SKM-1 treated with dmso at 0.1 percent for 144 hours (cell line): ENCODE results near the gene ALKBH4.
"Not testable (repeated sequence)": the region's sequence is repeated elsewhere in the genome, so short reads cannot be mapped to it uniquely, and the experiment has no call there.

Experiments used
- DNase-seq: peaks from one replicate; lab custom pipeline; 2025; ENCODE audit not compliant: unreplicated experiment; lab: John Stamatoyannopoulos, UW

The ALKBH4 gene

DNA sequence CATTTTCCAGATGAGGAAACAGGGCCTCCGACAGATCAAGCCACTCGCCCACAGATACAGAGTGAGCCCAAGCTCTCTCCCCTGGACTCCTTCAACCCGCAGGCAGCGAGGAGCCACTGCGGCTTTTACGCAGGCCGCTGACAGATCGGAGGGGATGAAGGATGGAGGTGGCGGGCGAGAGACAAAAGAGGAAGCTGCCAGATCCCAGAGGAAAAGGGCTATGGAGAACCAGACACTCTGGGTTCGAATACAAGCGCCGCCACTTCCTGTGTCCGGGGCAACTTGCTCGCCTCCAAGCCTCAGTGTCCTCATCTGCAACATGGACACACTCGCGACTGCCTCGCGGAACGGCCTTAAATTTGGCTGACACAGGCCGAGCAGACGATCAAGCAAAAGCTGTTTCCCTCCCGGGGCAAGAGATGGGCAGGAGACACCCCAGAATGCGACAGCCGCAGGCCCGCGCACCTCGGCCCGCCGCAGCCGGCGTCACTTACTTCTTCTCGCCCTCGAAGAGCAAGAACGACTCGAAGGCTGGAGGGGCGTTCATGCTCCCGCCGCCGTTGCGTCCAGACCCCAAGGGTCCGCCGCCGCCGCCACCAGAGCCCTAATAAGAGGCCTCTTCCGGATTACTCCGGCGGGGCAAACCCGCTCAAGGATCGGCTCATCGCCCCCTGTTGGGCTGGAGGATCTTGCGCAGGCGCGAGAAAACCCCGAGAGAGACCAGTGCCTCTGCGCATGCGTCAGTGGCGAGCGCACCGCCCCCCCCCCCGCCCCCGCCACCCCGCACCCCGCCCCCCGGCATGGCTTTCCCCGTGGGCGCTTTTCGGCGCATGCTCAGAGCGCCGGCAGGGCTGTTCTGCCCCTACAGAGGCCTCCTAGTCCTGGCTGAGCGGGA lies 13.9 kb upstream of the ALKBH4 start, which contains the start of gene POLR2J:
TSS of gene POLR2J (minus strand) at position 609 of the 895 bp plus-strand sequence. CDS start at position 547, 62 bp downstream.
- DNase-seq, result not testable (repeated sequence)

- DNase-seq, result not testable (repeated sequence)
Measured at GRCh38 chr7:102474736-102475435, 10.2 kb upstream of the ALKBH4 start.

DNA sequence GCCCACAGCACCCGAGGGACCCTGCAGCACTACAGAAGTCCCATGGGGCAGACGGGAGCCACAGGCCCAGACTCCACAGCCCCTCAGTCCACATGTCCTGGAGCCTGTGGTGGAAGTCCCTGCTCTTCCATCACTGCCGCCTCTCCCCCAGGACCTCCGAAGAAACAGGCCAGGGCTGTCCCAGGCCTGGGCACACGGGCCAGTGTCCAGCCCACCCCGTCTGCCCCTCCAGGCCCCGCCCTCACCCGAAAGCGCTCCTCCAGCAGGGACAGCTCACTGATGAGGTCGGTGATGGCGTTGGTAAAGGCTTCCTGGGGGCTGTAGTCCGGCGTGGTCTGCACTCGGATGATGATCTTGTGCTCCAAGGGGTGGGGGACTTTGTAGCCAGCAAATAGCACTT lies 9.5 kb upstream of the ALKBH4 start:
- DNase-seq, result not testable (repeated sequence)

DNA sequence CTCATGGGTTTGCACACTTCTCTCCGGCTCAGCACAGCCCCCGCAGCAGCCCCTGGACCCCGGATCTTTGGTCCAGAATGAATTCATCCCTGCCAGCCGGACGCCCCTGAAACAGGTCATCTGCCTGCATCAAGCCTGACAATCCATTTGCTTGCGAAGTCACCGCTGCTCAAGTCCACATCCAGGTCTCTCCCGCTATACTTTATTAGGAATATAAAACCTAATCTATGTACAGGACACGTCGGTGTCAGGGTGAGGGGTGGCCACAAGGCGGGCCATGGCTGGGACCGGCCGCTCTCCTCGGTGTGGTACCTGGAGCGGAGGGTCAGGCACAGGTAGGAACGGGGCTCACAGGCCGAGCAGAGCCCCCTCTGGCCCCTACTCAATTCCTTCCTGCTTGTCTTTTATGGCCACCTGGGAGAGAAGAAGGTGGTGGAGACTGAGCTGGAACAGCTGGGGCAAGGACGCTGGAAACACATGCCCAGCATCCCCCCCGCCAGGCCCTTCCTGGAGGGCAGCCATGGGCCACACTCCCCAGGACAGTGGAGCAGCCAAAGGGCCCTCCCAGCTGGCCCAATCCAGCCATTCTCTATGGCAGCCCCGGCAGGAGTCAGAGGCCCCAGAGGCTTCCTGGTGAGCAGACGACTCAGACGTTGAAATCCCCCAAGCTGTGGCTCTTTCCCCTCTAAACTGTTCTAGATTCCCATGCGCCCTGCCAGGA lies 8.8 kb upstream of the ALKBH4 start:
- no peak for DNase-seq

GRCh38 chr7:102472126-102473041 lies 7.7 kb upstream of the ALKBH4 start:
- no peak for DNase-seq

DNA sequence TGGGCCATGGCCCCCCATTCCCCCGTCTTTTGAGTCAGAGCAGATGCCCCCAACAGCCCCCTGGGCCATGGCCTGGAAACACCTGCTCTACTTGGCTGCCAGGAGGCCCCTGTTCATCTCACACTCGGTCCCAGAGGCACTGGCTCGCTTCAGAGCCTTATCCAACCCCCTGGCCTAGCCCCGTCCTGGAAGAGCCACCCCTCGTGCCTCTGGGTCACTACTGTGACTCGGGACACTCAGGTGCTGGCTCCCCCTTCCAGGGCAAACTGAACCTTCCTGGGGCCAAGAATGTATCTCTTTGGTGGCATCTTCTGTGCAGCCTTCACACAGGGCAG lies 7.1 kb upstream of the ALKBH4 start:
- no peak for DNase-seq

DNA sequence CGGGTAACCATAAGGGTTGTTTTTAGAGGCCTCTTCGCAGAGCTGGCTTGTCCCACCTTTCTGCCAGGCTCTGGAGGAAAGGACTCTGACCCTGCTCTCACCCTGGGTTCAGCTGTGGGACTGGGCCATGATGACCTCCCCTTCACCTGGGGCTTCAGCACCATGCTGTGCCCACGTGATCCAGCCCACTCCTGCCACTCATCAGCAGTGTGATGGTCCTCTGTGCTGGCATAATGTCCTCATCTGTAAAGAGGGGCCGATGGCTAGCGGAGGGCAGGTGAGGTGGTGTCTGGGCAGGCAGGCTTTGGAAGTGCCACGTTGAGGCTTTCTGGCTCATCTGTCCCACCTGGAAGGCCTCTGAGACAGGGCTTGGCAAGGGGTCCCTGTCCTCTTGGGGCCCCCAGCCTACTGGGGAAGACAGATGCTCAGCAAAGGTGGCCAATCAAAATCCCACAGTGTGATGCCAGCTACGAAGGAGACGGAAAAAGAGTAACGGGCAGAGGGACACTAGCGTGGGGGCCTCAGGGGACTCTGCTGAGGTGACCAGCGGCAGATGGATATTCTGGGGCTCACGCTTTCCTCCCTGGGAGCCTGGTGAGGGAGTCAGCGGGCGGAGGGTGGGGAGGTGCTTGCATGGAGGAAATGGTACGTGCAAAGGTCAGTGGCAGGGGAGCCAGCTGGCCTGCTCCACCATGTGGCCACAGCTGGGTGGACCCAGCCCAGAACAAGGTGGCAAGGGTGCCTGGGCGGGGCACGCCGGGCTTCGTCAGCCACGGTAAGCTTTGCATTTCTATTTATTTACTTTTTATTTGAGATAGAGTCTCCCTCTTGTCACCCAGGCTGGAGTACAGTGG lies 5.5 kb upstream of the ALKBH4 start:
- DNase-seq, result no peak

GRCh38 chr7:102469351-102469971 lies 4.8 kb upstream of the ALKBH4 start:
- DNase-seq, result no peak

GRCh38 chr7:102468478-102469350 lies 4.1 kb upstream of the ALKBH4 start:
- no peak for DNase-seq

GRCh38 chr7:102467581-102468477 lies 3.2 kb upstream of the ALKBH4 start:
- no peak for DNase-seq

DNA sequence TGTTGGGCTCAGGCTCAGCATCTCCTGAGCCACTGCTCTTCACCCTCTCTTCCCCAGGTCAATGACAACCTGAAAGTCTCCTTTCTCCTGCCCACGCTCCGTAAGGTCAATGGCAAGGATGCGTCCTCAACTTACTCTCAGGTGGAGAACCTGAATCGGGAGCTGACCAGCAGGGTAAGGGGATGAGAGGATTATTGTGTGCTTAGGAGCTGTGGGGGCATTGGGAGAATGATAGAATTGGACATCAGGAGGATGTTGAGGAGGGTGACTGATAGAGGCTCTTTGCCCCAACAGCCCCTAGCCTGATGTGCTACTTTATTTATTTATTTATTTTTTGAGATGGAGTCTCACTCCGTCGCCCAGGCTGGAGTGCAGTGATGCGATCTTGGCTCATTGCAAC lies 1.4 kb upstream of the ALKBH4 start:
- no peak for DNase-seq

- no peak for DNase-seq
Measured at GRCh38 chr7:102463841-102464576, 654 bp downstream of the ALKBH4 start.

GRCh38 chr7:102460467-102460866 lies 4.2 kb downstream of the ALKBH4 start:
- no peak for DNase-seq

- no peak for DNase-seq
Measured at GRCh38 chr7:102459221-102459844, 5.3 kb downstream of the ALKBH4 start.

DNA sequence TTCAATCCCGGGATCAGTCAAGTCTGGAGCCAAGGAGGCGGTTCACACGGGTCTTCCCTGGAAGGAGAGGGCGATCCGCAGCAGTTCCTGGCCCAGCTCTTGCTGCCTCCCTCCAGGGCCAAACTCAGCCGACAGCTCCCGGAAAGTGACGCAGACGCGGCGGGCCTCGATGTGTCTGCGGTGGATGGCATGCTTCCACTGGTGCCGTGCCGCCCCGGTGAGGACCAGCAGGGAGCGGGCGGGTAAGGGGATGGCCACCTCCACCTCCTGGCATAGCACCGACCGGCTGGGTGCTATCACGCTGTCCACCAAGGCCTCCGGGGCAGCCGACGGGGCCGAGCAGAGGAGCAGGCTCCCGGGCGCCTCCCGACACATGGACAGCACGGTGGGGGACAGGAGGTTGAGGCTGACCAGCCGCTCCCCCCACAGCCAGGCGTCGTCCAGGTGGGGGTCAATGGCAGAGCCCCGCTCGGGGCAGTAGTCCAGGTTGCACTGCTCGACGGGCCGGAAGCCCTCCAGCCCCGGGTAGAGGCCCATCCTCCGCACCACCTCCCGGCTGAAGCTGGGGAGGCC lies 7.2 kb downstream of the ALKBH4 start:
- no peak for DNase-seq

GRCh38 chr7:102456327-102456726 lies 8.3 kb downstream of the ALKBH4 start:
- no peak for DNase-seq
